ENCODE results near the gene STK39. TPM values are rescaled to one million over a fixed set of nuclear protein-coding genes. Genes with fewer than 3 reads are reported as not detected.

STK39 gene
- total RNA-seq, 1 experiment from 2014 or later, result 2.9 TPM

- H3K9me3 ChIP-seq, result no peaks in the 10 kb centered on the region
- no peaks in the 10 kb centered on the region; the same call in 1 of the 2 replicates for H3K27me3 ChIP-seq (replicated peaks; ENCODE audit: control insufficient read depth, insufficient read depth, low read length)
- Mint-ChIP-seq H3K9me3 (ENCODE audit: unreplicated experiment) (no peaks in the 10 kb centered on the region), H3K36me3 (ENCODE audit: insufficient read depth, unreplicated experiment) (no peaks in the 10 kb centered on the region), H3K4me3 (ENCODE audit: unreplicated experiment) (no peak overlapping the region), H3K4me1 (ENCODE audit: low read depth, unreplicated experiment) (no peaks in the 10 kb centered on the region), H3K27ac (ENCODE audit: unreplicated experiment) (no peak overlapping the region), H3K27me3 (ENCODE audit: insufficient read depth, unreplicated experiment) (peaks cover 15% of the 10 kb centered on the region)
- no peak overlapping the region for H3K4me3 ChIP-seq (ENCODE audit: low read depth, low read length)
- intact Hi-C loops (cut with micrococcal nuclease; ENCODE audit: unreplicated experiment), result no loop called here
- CTCF ChIA-PET, result no interaction called here
- H3K4me1 ChIP-seq, result no peaks in the 10 kb centered on the region
- H3K36me3 ChIP-seq (ENCODE audit: control insufficient read depth, insufficient read depth, low read length), result no peaks in the 10 kb centered on the region
- TF ChIP-seq CTCF (IDR thresholded peaks at IDR 0.05; ENCODE audit: insufficient read depth in 1 of 2, low read depth in 1 of 2, low read length in 1 of 2, severe bottlenecking in 1 of 2, unreplicated experiment in 1 of 2), result no peak
- no TSS peak for BruUV-seq (replicated peaks)
- POLR2A ChIA-PET, result no interaction called here
- DNase-seq, result no peak
Observed at GRCh38 chr2:167943368-167943767, 304.0 kb downstream of the STK39 start.

- Mint-ChIP-seq H3K4me3 (ENCODE audit: unreplicated experiment) (no peak overlapping the region), H3K4me1 (ENCODE audit: low read depth, unreplicated experiment) (no peaks in the 10 kb centered on the region), H3K27ac (ENCODE audit: unreplicated experiment) (no peak overlapping the region), H3K9me3 (ENCODE audit: unreplicated experiment) (no peaks in the 10 kb centered on the region), H3K36me3 (ENCODE audit: insufficient read depth, unreplicated experiment) (no peaks in the 10 kb centered on the region), H3K27me3 (ENCODE audit: insufficient read depth, unreplicated experiment) (peaks cover 15% of the 10 kb centered on the region)
- Histone ChIP-seq H3K9me3 (no peaks in the 10 kb centered on the region), H3K27me3 (replicated peaks; ENCODE audit: control insufficient read depth, insufficient read depth, low read length) (no peaks in the 10 kb centered on the region; the same call in 1 of the 2 replicates), H3K4me3 (ENCODE audit: low read depth, low read length) (no peak overlapping the region), H3K4me1 (no peaks in the 10 kb centered on the region), H3K36me3 (ENCODE audit: control insufficient read depth, insufficient read depth, low read length) (no peaks in the 10 kb centered on the region)
- DNase-seq, result no peak
- BruUV-seq (replicated peaks), result no TSS peak
- intact Hi-C loops (cut with micrococcal nuclease; ENCODE audit: unreplicated experiment), result no loop called here
- TF ChIP-seq CTCF (IDR thresholded peaks at IDR 0.05; ENCODE audit: insufficient read depth in 1 of 2, low read depth in 1 of 2, low read length in 1 of 2, severe bottlenecking in 1 of 2, unreplicated experiment in 1 of 2), result no peak
- ChIA-PET POLR2A (no interaction called here), CTCF (no interaction called here)
Observed at GRCh38 chr2:167942366-167943081, 304.9 kb downstream of the STK39 start.

GRCh38 chr2:167941604-167942003 is 305.8 kb downstream of the STK39 start:
- Mint-ChIP-seq H3K36me3 (ENCODE audit: insufficient read depth, unreplicated experiment) (no peaks in the 10 kb centered on the region), H3K4me3 (ENCODE audit: unreplicated experiment) (no peak overlapping the region), H3K27ac (ENCODE audit: unreplicated experiment) (no peak overlapping the region), H3K27me3 (ENCODE audit: insufficient read depth, unreplicated experiment) (peaks cover 15% of the 10 kb centered on the region), H3K4me1 (ENCODE audit: low read depth, unreplicated experiment) (no peaks in the 10 kb centered on the region), H3K9me3 (ENCODE audit: unreplicated experiment) (no peaks in the 10 kb centered on the region)
- H3K4me3 ChIP-seq (ENCODE audit: low read depth, low read length), result no peak overlapping the region
- intact Hi-C loops (cut with micrococcal nuclease; ENCODE audit: unreplicated experiment), result no loop called here
- no TSS peak for BruUV-seq (replicated peaks)
- DNase-seq, result no peak
- TF ChIP-seq CTCF (IDR thresholded peaks at IDR 0.05; ENCODE audit: insufficient read depth in 1 of 2, low read depth in 1 of 2, low read length in 1 of 2, severe bottlenecking in 1 of 2, unreplicated experiment in 1 of 2), result no peak
- ChIA-PET CTCF (no interaction called here), POLR2A (no interaction called here)
- H3K4me1 ChIP-seq, result no peaks in the 10 kb centered on the region
- no peaks in the 10 kb centered on the region for H3K9me3 ChIP-seq
- no peaks in the 10 kb centered on the region; the same call in 1 of the 2 replicates for H3K27me3 ChIP-seq (replicated peaks; ENCODE audit: control insufficient read depth, insufficient read depth, low read length)
- no peaks in the 10 kb centered on the region for H3K36me3 ChIP-seq (ENCODE audit: control insufficient read depth, insufficient read depth, low read length)

Measured in Caco-2 (cell line).